Measurements from ENCODE around the gene TRIM23.

- no peak for TF ChIP-seq POLR2A (IDR thresholded peaks at IDR 0.05)
- no peak for TF ChIP-seq CTCF (IDR thresholded peaks at IDR 0.05)
Observed at GRCh38 chr5:65546141-65546540, 78.0 kb downstream of the TRIM23 start.
